ENCODE measurements around the gene NMBR.
"Not testable (repeated sequence)": the region's sequence is repeated elsewhere in the genome, so short reads cannot be mapped to it uniquely, and the experiment has no call there.

The NMBR gene

DNA sequence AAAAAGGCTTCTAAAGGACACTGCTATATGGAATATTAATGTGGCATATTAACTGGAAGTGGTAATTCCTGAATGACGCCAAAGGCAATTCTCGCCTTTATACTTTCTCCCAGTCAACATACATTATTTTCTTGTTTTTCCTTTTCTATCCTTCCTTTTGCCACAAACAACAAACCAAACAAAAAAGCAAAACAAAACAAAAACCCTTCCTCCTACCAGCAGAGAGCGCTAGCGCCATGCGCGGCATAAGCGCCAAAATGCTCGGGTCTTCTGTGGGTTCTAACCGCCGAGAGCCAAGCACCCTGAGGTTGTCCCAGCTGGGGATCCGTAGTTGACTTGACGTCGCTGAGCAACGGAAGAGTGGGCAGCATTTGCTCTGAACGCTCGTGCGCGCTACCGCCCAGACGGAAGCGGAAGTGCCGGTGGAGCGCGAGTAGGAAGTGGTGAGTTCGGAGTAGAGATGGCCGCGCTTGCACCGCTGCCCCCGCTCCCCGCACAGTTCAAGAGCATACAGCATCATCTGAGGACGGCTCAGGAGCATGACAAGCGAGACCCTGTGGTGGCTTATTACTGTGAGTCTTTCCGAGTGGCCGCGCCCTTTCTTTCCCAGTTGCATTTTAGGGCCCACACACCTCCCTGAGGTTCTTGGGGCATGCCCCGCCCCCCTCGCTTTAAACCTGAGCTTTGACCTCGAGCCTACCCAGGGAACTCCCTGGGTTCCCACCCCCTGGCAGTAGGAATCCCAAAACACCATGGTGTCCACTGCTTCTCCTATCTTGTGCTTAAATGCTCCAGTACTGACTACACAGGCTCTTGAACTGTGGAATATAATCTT, at the start of gene NMBR, which contains the start of gene VTA1:
Gene NMBR, minus strand, starts transcription at position 295 of the 835 bp plus-strand sequence. CDS start 58,464 bp downstream, outside the sequence.
Gene VTA1, plus strand, starts transcription at position 436 of the 835 bp plus-strand sequence. Its CDS starts 25 bp downstream, at position 461.
- DNase-seq (ENCODE audit: low spot score) = peak; percentile 83

DNA sequence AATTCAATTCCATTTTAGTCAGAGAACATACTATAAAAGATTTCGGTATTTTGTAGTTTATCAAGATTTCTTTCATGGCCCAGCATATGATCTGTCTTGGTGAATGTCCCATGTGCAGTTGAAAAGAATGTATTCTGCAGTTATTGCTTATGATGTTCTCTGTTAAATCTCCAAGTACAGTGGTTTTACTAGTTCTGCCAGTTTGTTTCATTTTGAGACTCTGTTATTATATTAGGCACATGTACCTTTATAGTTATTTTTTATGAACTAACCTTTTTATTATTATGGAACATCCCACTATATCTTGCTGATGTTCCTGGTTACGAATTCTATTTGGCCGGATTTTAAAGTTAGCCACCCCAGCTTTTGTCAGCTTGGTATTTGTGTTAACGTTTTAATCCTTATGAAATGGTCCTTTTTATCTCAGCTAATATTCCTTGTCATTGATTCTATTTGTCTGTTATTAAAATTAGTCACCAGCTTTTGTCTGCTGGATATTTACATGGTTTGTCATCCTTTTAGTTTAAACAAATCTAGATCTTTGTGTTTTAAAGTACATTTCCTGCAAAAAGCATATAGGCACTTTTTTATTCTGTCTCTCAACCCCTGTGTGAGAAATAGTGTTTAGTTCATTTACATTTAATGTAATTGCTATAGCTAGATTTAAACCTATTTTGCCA, 49.1 kb upstream of the NMBR start:
- no peak for DNase-seq (ENCODE audit: low spot score)

DNA sequence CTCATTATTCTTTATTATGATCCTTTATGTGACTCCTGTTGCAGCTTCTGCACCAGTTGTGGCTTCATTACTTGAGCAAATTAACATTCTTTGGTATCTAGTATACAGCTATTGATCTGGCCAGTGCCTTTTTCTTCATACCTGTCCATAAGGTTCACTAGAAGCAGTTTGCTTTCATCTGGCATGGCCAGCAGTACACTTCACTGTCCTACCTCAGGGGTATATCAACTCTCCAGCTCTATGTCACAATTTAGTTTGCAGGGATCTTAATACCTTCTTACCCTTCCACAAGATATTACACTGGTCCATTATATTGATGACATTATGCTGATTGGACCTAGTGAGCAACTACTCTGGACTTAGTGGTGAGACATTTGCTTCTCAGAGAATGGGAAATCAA, 46.7 kb upstream of the NMBR start:
- no peak for DNase-seq (ENCODE audit: low spot score)

DNA sequence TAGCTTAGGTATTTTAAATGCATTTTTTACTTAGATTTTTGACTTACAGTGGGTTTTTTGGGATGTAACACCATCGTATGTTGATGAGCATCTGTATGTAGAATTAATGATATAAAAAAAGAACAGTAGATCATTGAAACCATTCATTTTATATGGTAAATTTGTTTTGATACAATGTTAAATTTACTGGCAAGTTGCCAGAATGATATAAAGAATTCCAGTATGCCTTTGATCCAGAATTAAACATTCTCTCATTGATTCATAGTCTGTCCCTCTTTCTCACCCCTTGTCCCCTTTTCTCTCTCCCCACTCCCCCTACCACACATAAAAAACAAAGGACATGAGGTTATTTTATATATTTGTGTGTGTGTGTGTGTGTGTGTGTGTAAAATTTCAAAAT, 45.4 kb upstream of the NMBR start:
- no peak for DNase-seq (ENCODE audit: low spot score)

DNA sequence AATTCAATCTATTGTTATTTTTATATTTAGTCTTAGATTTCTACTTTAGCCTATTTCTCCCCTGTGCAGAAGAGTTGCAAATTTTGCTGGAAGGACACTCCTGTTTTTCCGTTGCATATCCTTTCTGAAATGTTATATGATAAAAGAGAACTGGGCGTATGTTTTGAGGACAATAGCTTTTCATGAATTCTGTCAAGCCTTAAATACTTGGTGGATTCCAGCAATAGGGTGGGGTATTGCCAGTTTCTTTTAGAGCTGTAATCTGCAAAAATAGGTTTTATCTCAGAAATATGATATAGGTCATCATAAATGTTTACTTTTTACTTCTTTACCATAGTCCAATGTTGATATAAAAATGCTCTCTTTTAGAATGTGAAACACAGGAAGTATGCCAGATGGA, 42.1 kb upstream of the NMBR start:
- DNase-seq (ENCODE audit: low spot score) = no peak

DNA sequence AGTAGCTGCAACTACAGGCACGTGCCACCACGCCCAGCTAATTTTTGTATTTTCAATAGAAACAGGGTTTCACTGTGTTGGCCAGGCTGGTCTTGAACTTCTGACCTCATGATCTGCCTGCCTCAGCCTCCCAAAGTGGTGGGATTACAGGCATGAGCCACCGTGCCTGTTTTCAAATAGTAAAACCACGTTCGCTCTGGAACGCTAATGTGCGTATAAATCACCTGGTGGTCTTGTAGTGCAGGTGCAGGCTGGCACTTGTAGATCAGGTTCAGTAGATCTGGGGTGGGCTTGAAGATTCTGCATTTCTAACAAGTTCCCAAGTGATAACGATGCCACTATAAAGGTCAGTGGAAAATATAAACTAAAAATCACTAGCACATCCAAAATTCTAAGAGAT, 41.4 kb upstream of the NMBR start:
- DNase-seq (ENCODE audit: low spot score) = not testable (repeated sequence)

DNA sequence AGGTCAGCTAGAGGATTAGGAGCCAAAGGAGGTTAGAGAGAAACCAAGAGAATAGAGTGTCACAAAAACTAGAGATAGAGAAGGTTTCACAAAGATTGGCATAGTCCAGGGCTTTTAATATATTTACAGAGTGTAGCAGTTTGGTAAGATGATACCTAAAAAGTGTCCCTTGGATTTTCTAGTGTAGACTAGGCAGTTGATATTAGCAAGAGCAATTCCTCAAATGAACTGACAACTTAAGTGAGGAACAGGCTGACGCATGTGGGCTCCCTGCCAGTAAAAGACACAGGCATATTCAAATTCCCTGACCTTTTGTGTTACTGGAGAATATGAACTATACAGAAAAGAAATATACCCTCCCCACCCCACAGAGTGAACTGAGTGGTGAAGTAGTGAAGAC, 40.3 kb upstream of the NMBR start:
- no peak for DNase-seq (ENCODE audit: low spot score)

DNA sequence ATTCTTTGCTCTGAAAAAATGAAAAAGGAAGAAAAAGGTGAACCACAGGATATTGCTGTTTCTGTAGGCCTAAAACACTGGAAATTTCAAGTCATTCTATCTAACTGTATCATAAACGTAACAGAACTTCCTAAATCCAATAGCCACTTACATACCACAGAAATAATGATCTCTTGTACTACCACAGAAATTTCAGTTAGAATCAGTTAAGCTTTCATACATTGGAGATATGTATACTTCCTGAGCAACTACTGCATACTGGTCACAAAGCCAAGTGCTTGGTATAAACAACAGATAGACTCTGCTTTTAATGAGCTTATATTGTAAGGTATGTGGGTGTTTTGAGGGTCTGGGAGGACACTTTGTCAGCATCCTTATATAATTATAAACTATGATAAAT, 38.7 kb upstream of the NMBR start:
- DNase-seq (ENCODE audit: low spot score) = no peak

DNA sequence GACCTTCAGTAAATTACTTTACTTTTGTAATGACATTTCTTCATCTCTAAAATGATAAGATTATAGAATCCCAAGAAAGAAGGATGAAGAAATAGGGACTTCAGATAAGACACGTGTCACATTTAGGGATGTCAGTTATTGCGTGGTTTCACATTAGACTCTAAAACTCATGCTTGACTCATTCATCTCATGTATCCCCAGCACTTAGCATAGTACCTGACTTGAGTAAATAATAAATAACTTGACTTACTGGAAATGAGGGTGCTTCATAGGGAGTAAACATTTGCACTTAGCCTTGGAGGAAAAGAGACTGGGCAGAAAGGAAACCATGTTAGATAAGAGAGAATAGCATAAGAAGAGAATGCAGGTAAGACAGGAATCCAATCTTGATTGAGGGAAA, 37.4 kb upstream of the NMBR start:
- no peak for DNase-seq (ENCODE audit: low spot score)

DNA sequence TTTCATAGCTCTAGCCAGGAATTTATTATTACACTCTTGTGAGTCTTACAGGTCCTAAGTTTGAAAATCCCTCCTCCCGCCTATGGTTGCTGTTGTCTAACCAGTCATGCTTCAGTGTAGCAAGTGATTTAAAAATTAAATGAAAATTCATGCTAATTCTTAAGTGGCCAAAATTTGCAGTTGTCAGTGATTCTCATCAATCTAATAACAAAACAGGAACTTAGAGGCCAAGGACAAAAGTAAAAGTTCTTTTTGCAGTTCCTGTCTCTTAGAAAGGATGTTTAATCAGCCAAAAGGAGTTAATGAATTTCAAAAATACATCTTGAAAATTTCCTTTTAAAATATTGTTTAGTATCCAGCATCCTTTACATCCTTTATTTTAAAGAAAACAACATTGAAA, 36.4 kb upstream of the NMBR start:
- DNase-seq (ENCODE audit: low spot score) = no peak

DNA sequence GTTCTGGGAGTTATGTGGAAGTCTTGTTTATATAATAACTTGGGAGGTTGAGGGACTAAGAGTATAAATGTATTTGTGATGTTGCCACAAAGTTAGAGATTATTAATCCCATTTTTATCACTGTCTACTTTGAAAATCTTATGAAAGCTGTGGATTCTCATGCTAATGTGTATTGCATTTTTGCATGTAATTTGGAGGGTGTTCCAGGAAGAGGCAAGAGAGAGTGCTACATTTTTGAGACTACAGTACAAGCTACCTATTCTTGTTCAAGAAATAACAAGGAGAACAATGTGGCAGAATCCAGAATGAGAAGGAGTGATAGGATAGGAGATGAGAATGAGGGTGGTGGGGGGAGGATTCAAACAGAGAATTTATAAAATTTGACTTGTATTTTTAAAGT, 35.1 kb upstream of the NMBR start:
- DNase-seq (ENCODE audit: low spot score) = no peak

DNA sequence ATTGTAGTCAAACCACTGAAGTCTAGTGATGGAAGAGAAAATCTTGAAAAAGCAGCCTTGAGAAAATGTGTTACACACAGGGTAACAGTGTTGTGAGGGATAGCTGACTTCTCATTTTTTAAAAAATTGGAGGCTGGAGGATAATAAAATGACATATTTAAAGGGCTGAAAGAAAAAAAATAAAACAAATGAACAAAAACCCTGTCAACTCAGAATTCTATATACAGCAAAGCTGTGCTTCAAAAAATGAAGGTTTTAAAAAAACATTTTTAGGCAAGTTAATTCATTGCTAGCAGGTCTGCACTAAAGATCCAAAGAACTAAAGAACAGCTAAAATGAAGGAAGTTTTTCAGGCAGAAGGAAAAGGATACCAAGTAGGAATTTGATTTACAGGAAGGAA, 31.2 kb upstream of the NMBR start:
- DNase-seq (ENCODE audit: low spot score) = no peak

DNA sequence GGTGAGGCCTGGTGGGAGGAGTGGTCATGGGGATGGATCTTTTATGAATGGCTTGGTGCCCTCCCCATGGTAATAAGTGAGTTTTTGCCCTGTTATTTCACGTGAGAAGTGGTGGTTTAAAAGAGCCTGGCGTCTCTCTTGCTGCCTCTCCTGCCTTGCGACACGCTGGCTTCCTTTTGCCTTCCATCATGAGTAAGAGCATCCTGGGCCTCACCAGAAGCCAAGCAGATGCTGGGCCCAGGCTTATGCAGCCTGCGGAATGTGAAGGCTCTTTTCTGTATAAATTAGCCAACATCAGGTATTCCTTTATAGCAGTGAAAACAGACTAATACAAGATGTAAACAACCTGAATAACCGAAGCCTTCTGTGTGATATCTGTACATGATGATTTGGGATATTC, 27.8 kb upstream of the NMBR start:
- no peak for DNase-seq (ENCODE audit: low spot score)

DNA sequence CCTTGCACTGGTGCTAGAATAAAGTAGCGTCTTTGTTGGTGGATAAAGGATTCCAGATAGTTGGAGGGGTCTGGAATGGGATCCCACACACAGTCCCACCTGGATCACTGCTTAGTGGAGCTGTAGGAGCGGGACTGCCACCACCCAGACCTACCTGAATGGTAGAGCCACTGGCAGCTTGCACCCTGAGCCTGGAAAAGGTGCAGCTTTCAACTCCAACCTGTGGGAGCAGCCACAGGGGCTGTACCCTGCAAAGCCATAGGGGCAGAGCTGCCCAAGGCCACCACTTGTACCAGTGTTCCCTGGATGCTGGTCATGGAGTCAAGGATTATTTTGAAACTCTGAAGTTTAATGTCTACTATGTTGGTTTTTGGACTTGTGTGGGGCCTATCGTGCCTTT, 27.1 kb upstream of the NMBR start:
- no peak for DNase-seq (ENCODE audit: low spot score)

DNA sequence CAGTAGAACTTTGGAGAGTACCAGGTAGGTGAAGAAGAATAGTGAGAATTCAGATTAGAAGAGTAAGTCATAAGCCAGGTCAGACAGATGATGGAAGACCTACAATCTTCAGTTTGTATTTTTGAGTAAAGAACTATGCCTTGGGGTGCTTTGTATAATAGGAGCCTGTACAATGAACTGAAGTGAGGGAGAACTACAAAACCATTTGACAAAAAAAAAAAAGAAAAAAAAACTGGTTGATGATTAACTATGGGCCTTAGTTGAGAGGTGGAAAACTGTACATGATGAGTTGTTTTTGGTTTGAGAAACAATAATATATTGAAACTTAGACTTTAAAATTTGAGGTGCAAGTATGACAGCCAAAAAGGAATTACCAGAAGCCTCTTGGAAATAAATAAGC, 25.8 kb upstream of the NMBR start:
- DNase-seq (ENCODE audit: low spot score) = no peak

DNA sequence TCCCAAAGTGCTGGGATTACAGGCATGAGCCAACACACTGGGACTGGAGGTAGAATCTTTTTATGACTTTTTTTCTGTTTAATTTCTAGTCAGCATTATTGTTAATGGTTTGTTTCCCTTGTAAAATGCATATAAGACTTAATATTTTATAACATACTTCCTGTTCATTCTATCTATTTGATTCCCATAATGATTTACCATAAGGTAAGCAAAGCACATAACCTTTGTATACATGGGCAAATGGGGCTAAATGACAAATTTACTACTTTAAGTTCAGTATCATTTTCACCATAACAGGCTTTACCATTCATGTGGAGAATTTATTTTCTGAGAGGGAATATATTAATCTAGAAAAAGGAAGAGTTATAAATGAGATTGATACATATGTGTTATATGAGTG, 24.4 kb upstream of the NMBR start:
- DNase-seq (ENCODE audit: low spot score) = no peak

DNA sequence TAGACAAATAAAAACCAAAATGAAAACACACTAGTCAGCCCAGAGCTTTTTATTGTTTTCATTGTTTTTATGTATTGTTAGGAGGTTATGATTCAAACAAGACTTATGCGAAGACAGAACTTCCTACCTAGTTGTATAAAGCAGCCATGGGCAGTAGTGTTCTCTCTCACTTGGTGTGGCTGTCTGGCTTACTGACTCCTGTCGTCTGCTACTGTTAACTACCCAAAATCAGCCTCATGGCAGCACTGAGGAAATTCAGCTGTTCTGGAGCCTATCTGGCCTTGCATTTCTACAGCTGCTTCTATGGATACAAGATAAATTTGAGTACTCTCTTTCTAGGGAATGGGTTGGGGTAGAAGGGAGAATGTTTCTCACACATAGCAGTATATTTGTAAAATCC, 20.6 kb upstream of the NMBR start:
- DNase-seq (ENCODE audit: low spot score) = no peak

DNA sequence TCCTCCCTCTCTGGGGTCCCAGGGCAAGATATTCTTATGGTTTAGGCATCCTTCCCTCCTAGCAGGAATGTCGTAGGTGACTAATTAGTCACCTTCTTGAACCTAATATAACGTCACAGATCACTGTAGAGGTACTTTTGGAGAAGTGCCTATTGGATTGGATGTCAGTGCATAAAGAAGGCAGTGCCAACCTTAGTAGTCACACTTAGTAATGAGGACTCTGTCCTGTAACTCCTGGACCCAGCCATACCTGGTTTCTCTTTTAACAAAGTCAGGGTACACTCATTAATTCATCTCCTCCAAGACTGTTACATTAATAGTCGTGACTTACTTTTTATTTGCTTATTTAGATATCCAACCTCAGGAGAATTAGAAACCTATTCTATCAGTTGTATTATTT, 20.1 kb upstream of the NMBR start:
- DNase-seq (ENCODE audit: low spot score) = no peak

DNA sequence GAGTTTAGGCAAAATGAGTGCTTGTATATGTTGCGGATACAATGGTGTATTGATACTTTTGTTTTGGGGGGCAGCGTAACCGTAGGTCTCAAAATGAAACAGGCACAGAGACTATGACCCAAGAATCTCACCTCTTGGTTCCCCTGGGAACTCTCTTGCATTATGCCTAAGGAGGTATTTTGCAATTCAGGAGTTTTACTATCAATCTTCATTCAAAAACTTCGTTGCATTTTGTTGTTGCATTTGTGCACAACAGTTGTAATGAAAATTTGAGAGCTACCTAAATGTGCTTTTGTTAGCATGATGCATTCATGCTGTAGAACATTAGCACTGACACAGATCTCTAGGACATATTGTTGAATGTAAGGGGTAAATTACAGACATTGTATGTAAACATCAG, 18.3 kb upstream of the NMBR start:
- no peak for DNase-seq (ENCODE audit: low spot score)

DNA sequence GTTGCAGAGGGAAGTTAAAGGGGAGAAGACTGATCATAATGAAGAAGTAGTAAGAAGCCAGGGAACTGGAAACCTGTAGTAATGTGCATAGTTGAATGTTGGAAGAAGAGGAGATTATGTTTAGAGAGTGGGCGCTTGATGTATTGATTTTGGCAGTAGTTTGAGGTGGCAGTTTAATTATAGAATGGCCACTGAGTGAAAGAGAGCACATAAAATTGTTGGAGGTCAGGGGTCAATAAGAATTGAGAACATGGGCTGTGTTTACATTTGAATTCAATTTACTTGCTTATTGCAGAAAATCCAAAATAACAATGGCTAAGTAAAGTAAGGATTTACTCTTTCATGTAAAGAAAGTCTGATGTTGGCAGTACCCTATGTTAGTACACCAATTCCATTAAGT, 15.9 kb upstream of the NMBR start:
- no peak for DNase-seq (ENCODE audit: low spot score)

DNA sequence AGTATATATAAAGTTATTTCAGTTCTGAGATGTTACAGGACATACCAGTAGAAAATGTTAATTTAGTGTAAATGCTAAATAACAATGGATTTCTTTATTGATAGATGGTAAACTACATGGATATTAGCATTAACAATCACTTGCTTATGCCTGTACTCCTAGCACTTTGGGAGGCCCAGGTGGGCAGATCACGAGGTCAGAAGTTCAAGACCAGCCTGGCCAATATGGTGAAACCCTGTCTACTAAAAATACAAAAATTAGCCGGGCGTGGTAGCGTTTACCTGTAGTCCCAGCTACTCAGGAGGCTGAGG, 9.8 kb upstream of the NMBR start:
- DNase-seq (ENCODE audit: low spot score) = not testable (repeated sequence)

DNA sequence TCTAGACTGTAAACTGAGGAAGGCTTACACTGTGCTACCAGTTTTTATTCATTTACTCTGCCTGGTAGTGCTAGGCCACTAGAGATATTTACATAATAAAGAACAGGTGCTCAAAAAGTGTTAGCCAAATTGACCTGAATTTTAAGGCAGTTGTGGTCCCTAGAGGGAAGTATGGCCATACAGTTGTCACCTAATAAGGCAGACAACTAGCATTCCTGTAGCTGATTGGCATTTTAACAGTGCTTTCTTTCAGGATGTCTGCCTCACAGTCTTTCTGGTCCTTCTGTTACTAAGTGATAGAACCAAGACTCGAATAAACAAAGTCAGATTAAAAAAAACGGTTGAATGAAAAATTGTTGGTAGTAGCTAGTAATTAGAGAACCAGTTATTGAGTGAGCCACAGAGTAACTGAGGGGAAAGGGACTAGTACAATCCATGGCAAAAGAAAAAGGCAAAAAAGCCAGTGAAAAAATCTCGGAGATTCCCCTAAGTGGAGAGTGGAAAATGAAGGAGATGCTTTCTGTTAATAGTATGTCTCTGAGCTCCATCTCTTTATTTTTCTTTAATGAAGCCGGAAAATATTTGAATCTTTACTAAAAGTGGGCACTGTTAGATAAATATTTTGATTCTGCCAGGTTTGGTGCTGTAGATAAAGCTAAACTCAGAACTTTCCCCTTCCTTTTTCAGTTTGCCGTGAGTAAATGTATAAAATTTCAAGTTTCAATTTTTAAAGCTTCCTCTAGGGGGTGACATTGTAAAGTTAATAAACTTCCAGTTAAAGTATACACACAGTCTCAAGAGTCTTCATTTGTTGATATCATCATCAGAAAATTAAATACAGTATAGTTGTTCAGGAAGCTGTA, 9.2 kb upstream of the NMBR start:
- peak; percentile 18 for DNase-seq (ENCODE audit: low spot score)

DNA sequence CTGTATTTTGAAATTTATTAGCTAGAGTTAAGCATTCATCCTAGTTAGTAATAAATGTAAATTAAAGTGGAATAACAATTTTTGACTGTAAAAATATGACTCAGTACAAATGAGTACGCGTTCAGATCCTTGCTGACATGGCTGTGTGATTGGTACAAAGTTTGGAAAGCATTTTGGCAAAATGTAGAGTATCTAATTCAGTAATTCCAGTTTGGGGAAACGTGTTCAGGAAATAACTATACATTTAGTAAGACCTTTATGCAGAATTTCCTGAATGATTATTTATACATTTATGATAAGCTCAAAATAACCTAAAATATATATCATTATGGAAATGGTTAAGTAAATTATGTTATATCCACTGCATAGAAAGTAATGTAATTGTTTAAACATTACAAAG, 8.2 kb upstream of the NMBR start:
- no peak for DNase-seq (ENCODE audit: low spot score)

Data from HuH-7 (cell line).